GM23338 (cell line): ENCODE measurements around the gene FXYD5. TPM values are rescaled to one million over a fixed set of nuclear protein-coding genes. Genes with fewer than 3 reads are reported as not detected.

Experiments used
- ATAC-seq: fragments of 200-7000 bp; cut with Tn5 transposase; 3 replicates; pipeline ENCODE4 v1.9.1; 2020
- DNase-seq: peaks from one replicate; pipeline ENCODE4 v3.0.0-alpha.2; 2015; ENCODE audit warnings: low spot score
- H2AFZ ChIP-seq: fragments of 200-600 bp; sonication (generic); 2 replicates; pipeline ENCODE4 v1.8.0; 2016; ENCODE audit warnings: antibody characterized with exemption, mild to moderate bottlenecking, moderate library complexity
- H3F3A ChIP-seq: fragments of 200-600 bp; sonication (generic); replicated peaks from 2 replicates; pipeline ENCODE4 v1.8.0; 2017; ENCODE audit warnings: antibody characterized with exemption, mixed run types, low read depth
- H3K27ac ChIP-seq: fragments of 200-600 bp; sonication (generic); 2 replicates; pipeline ENCODE4 v1.6.1; 2016; ENCODE audit warnings: low read depth
- H3K27me3 ChIP-seq: fragments of 200-600 bp; sonication (generic); 2 replicates; pipeline ENCODE4 v1.8.0; 2016; ENCODE audit warnings: mild to moderate bottlenecking, mixed run types, moderate library complexity; ENCODE audit not compliant: insufficient read depth
- H3K36me3 ChIP-seq: fragments of 200-600 bp; sonication (generic); 2 replicates; pipeline ENCODE4 v1.8.0; 2016; ENCODE audit warnings: mild to moderate bottlenecking; ENCODE audit not compliant: insufficient read depth
- H3K4me1 ChIP-seq: fragments of 200-600 bp; sonication (generic); 2 replicates; pipeline ENCODE4 v1.8.0; 2016; ENCODE audit warnings: mild to moderate bottlenecking, moderate library complexity; ENCODE audit not compliant: insufficient read depth
- H3K4me2 ChIP-seq: fragments of 200-600 bp; sonication (generic); 2 replicates; pipeline ENCODE4 v1.7.1; 2017; ENCODE audit warnings: mixed run types
- H3K4me3 ChIP-seq: fragments of 200-600 bp; sonication (generic); 2 replicates; pipeline ENCODE4 v1.6.1; 2016; ENCODE audit warnings: mixed run types
- H3K79me2 ChIP-seq: fragments of 200-600 bp; sonication (generic); replicated peaks from 2 replicates; pipeline ENCODE4 v1.8.0; 2017; ENCODE audit warnings: mild to moderate bottlenecking; ENCODE audit not compliant: insufficient read depth
- H3K9me2 ChIP-seq: fragments of 200-600 bp; sonication (generic); 2 replicates; pipeline ENCODE4 v1.8.0; 2017; ENCODE audit not compliant: insufficient read depth
- H4K20me1 ChIP-seq: fragments of 200-600 bp; sonication (generic); replicated peaks from 2 replicates; pipeline ENCODE4 v1.8.0; 2017; ENCODE audit warnings: mild to moderate bottlenecking; ENCODE audit not compliant: insufficient read depth
- H3K27ac Mint-ChIP-seq: 2 replicates; pipeline ENCODE4 v1.8.0; 2020; ENCODE audit warnings: inconsistent platforms, mild to moderate bottlenecking, moderate library complexity, mixed read lengths
- H3K27me3 Mint-ChIP-seq: 3 replicates; pipeline ENCODE4 v1.8.0; 2022; ENCODE audit warnings: low read depth, mild to moderate bottlenecking, moderate library complexity, mixed read lengths, inconsistent platforms; ENCODE audit not compliant: insufficient read depth, poor library complexity
- H3K36me3 Mint-ChIP-seq: 3 replicates; pipeline ENCODE4 v1.8.0; 2021; ENCODE audit warnings: low read depth, mild to moderate bottlenecking, inconsistent platforms, moderate library complexity, mixed read lengths
- H3K4me1 Mint-ChIP-seq: 3 replicates; pipeline ENCODE4 v1.8.0; 2020; ENCODE audit warnings: mild to moderate bottlenecking, inconsistent platforms, mixed read lengths
- H3K4me3 Mint-ChIP-seq: 3 replicates; pipeline ENCODE4 v1.8.0; 2021; ENCODE audit warnings: moderate library complexity, mild to moderate bottlenecking, inconsistent platforms, mixed read lengths
- H3K9me3 Mint-ChIP-seq: 3 replicates; pipeline ENCODE4 v1.8.0; 2020; ENCODE audit warnings: moderate library complexity, mild to moderate bottlenecking, inconsistent platforms, mixed read lengths
- CREB1 ChIP-seq: fragments of 250-450 bp; sonication (Bioruptor Pico); IDR thresholded peaks from 2 replicates; pipeline ENCODE4 v1.5.0; 2020; ENCODE audit warnings: low read depth, mild to moderate bottlenecking, moderate library complexity
- ETS1 ChIP-seq: IDR thresholded peaks from 2 replicates; pipeline ENCODE4 v1.6.1; 2016; ENCODE audit warnings: antibody characterized with exemption
- EZH2 ChIP-seq: fragments of 200-600 bp; sonication (generic); IDR thresholded peaks from one replicate; pipeline ENCODE4 v1.8.0; 2017; ENCODE audit warnings: antibody characterized with exemption, mild to moderate bottlenecking, low read depth; ENCODE audit not compliant: unreplicated experiment
- EZH2phosphoT487 ChIP-seq: fragments of 200-600 bp; sonication (generic); IDR thresholded peaks from one replicate; pipeline ENCODE4 v1.8.1; 2018; ENCODE audit warnings: antibody characterized with exemption; ENCODE audit not compliant: unreplicated experiment
- NANOG ChIP-seq: IDR thresholded peaks from 2 replicates; pipeline ENCODE4 v1.6.1; 2016; ENCODE audit warnings: antibody characterized with exemption, borderline replicate concordance
- POLR2AphosphoS5 ChIP-seq: IDR thresholded peaks from 2 replicates; pipeline ENCODE4 v1.6.1; 2016; ENCODE audit warnings: antibody characterized with exemption, low read depth
- REST ChIP-seq: IDR thresholded peaks from one replicate; pipeline ENCODE4 v1.6.1; 2018; ENCODE audit warnings: antibody characterized with exemption; ENCODE audit not compliant: unreplicated experiment
- STAT1 ChIP-seq: IDR thresholded peaks from one replicate; pipeline ENCODE4 v1.6.1; 2016; ENCODE audit warnings: antibody characterized with exemption; ENCODE audit not compliant: unreplicated experiment
- ZNF114 ChIP-seq: fragments of 250-450 bp; sonication (Bioruptor Pico); IDR thresholded peaks from 2 replicates; pipeline ENCODE4 v1.5.0; 2020; ENCODE audit warnings: mild to moderate bottlenecking, moderate library complexity
- polyA plus RNA-seq: library from polyadenylated mRNA; unstranded; fragments of >200 nt; fragmentation: Nextera tagmentation; extraction: Ambion mirVana; gene quantifications from 2 replicates; pipeline ENCODE4 v1.2.1, GENCODE V29; 2016
- total RNA-seq: library from RNA; depleted of rRNA; stranded (reverse); fragments of >200 nt; shearing (Covaris generic); gene quantifications from 2 replicates; pipeline ENCODE4 v1.2.3, GENCODE V29; 2014
- TF ChIP-seq, protein P1 (sequence below): fragments of 250-450 bp; sonication (Bioruptor Pico); IDR thresholded peaks from 2 replicates; pipeline ENCODE4 v1.5.0; 2020; ENCODE audit warnings: mild to moderate bottlenecking, moderate library complexity

Gene FXYD5
- total and polyA plus RNA-seq, 2 experiments from 2014 or later, result 97.7 to 233 TPM

DNA sequence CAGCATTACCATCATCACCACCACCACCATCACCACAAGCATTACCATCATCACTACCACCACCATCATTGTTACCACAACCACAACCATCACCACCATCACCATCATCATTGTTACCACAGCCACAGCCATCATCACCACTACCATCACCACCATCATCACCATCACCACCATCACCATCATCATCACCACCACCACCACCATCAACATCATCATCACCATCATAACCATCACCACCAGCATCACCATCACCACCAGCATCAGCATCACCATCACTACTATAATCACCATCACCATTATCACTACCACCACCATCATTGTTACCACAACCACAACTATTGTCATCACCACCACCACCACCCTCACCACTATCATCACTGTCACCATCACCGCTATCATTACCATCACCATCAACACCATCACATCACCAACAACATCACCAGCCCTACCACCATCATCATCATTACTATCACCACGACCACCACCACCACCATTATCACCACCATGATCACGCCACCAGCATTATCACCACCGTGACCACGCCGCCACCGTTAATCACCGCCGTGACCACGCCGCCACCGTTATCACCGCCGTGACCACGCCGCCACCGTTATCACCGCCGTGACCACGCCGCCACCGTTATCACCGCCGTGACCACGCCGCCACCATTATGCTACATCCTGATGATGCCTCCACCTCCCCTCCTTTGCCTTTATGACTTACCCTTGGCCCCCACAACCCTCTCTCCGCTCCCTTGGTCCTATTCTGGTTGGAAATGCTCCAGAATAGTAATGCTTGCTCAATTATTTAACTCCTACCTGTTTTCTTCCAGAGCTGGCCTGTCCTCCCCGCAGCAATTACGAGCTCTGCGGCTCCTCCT, 48.9 kb upstream of the FXYD5 start:
- peaks cover 19% of the 10 kb centered on the region for H3K27me3 Mint-ChIP-seq
- no peaks in the 10 kb centered on the region for H3K79me2 ChIP-seq
- no peak overlapping the region for H3K27ac Mint-ChIP-seq
- no peaks in the 10 kb centered on the region for H3K9me2 ChIP-seq
- no peaks in the 10 kb centered on the region for H4K20me1 ChIP-seq
- H3K9me3 Mint-ChIP-seq, result no peaks in the 10 kb centered on the region; the same call in 1 of the 3 replicates
- TF ChIP-seq ZNF114 (CRISPR knock-in tag), result no peak
- TF ChIP-seq EZH2phosphoT487, result no peak
- no peak for TF ChIP-seq ETS1
- TF ChIP-seq, protein P1, sequence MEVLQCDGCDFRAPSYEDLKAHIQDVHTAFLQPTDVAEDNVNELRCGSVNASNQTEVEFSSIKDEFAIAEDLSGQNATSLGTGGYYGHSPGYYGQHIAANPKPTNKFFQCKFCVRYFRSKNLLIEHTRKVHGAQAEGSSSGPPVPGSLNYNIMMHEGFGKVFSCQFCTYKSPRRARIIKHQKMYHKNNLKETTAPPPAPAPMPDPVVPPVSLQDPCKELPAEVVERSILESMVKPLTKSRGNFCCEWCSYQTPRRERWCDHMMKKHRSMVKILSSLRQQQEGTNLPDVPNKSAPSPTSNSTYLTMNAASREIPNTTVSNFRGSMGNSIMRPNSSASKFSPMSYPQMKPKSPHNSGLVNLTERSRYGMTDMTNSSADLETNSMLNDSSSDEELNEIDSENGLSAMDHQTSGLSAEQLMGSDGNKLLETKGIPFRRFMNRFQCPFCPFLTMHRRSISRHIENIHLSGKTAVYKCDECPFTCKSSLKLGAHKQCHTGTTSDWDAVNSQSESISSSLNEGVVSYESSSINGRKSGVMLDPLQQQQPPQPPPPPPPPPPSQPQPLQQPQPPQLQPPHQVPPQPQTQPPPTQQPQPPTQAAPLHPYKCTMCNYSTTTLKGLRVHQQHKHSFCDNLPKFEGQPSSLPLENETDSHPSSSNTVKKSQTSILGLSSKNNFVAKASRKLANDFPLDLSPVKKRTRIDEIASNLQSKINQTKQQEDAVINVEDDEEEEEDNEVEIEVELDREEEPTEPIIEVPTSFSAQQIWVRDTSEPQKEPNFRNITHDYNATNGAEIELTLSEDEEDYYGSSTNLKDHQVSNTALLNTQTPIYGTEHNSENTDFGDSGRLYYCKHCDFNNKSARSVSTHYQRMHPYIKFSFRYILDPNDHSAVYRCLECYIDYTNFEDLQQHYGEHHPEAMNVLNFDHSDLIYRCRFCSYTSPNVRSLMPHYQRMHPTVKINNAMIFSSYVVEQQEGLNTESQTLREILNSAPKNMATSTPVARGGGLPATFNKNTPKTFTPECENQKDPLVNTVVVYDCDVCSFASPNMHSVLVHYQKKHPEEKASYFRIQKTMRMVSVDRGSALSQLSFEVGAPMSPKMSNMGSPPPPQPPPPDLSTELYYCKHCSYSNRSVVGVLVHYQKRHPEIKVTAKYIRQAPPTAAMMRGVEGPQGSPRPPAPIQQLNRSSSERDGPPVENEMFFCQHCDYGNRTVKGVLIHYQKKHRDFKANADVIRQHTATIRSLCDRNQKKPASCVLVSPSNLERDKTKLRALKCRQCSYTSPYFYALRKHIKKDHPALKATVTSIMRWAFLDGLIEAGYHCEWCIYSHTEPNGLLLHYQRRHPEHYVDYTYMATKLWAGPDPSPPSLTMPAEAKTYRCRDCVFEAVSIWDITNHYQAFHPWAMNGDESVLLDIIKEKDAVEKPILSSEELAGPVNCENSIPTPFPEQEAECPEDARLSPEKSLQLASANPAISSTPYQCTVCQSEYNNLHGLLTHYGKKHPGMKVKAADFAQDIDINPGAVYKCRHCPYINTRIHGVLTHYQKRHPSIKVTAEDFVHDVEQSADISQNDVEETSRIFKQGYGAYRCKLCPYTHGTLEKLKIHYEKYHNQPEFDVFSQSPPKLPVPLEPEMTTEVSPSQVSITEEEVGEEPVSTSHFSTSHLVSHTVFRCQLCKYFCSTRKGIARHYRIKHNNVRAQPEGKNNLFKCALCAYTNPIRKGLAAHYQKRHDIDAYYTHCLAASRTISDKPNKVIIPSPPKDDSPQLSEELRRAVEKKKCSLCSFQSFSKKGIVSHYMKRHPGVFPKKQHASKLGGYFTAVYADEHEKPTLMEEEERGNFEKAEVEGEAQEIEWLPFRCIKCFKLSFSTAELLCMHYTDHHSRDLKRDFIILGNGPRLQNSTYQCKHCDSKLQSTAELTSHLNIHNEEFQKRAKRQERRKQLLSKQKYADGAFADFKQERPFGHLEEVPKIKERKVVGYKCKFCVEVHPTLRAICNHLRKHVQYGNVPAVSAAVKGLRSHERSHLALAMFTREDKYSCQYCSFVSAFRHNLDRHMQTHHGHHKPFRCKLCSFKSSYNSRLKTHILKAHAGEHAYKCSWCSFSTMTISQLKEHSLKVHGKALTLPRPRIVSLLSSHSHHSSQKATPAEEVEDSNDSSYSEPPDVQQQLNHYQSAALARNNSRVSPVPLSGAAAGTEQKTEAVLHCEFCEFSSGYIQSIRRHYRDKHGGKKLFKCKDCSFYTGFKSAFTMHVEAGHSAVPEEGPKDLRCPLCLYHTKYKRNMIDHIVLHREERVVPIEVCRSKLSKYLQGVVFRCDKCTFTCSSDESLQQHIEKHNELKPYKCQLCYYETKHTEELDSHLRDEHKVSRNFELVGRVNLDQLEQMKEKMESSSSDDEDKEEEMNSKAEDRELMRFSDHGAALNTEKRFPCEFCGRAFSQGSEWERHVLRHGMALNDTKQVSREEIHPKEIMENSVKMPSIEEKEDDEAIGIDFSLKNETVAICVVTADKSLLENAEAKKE (CRISPR knock-in tag), result no peak
- no peak for TF ChIP-seq REST
- TF ChIP-seq POLR2AphosphoS5, result no peak
- no peak for TF ChIP-seq EZH2
- no peak for TF ChIP-seq NANOG
- no peak for TF ChIP-seq CREB1 (CRISPR knock-in tag)
- no peak for TF ChIP-seq STAT1
- no peak overlapping the region for H3K4me2 ChIP-seq
- H2AFZ ChIP-seq, result no peak overlapping the region
- H3K4me3 ChIP-seq, result no peak overlapping the region
- H3K27me3 ChIP-seq, result no peaks in the 10 kb centered on the region
- peaks cover 1% of the 10 kb centered on the region; the same call in 1 of the 2 replicates for H3K4me1 ChIP-seq
- no peak overlapping the region for H3K4me3 Mint-ChIP-seq
- no peak overlapping the region for H3K27ac ChIP-seq
- peaks cover 11% of the 10 kb centered on the region; the same call in 1 of the 3 replicates for H3K36me3 Mint-ChIP-seq
- no peaks in the 10 kb centered on the region for H3F3A ChIP-seq
- DNase-seq (no peak), ATAC-seq (no peak)
- H3K4me1 Mint-ChIP-seq, result peaks cover 8% of the 10 kb centered on the region
- no peaks in the 10 kb centered on the region for H3K36me3 ChIP-seq
